CD4-positive, alpha-beta T cell treated with Interleukin-15 for 4 hours (primary cell): ENCODE measurements around the gene APIP.

Experiments
- DNase-seq: peaks from one replicate; pipeline ENCODE4 v3.0.0-alpha.2; 2020; ENCODE audit warnings: low spot score

The APIP gene

GRCh38 chr11:34916015-34916842, at the start of gene APIP, which contains the start of gene PDHX:
Gene APIP, minus strand, starts transcription at chr11:34916379. Its CDS starts 95 bp downstream, at chr11:34916284.
Gene PDHX, plus strand, starts transcription at chr11:34916618. Its CDS starts 38 bp downstream, at chr11:34916656.
- peak; percentile 95 for DNase-seq

- DNase-seq, result no peak
Observed at GRCh38 chr11:34964610-34965331, 48.6 kb upstream of the APIP start.

GRCh38 chr11:34963351-34963750, 47.2 kb upstream of the APIP start:
- no peak for DNase-seq

- no peak for DNase-seq
Observed at GRCh38 chr11:34962034-34962433, 45.9 kb upstream of the APIP start.

GRCh38 chr11:34960277-34960676, 44.1 kb upstream of the APIP start:
- no peak for DNase-seq

GRCh38 chr11:34959770-34960169, 43.6 kb upstream of the APIP start:
- no peak for DNase-seq

GRCh38 chr11:34957606-34958005, 41.4 kb upstream of the APIP start:
- no peak for DNase-seq

GRCh38 chr11:34957206-34957605, 41.0 kb upstream of the APIP start:
- DNase-seq, result no peak

GRCh38 chr11:34953955-34954354, 37.8 kb upstream of the APIP start:
- DNase-seq, result no peak

GRCh38 chr11:34948696-34949095, 32.5 kb upstream of the APIP start:
- no peak for DNase-seq

GRCh38 chr11:34944692-34945091, 28.5 kb upstream of the APIP start:
- DNase-seq, result no peak

GRCh38 chr11:34941688-34942087, 25.5 kb upstream of the APIP start:
- DNase-seq, result no peak

- no peak for DNase-seq
Observed at GRCh38 chr11:34940026-34940677, 24.0 kb upstream of the APIP start.

- DNase-seq, result no peak
Observed at GRCh38 chr11:34938611-34939010, 22.4 kb upstream of the APIP start.

- DNase-seq, result no peak
Observed at GRCh38 chr11:34936945-34937629, 20.9 kb upstream of the APIP start.

GRCh38 chr11:34929794-34930763, 13.9 kb upstream of the APIP start:
- DNase-seq, result no peak

GRCh38 chr11:34928960-34929680, 12.9 kb upstream of the APIP start:
- no peak for DNase-seq

GRCh38 chr11:34928268-34928959, 12.2 kb upstream of the APIP start:
- DNase-seq, result no peak

GRCh38 chr11:34926831-34927132, 10.6 kb upstream of the APIP start:
- no peak for DNase-seq
